T-cell (primary cell): ENCODE results near the gene MTMR2. TPM values are rescaled to one million over a fixed set of nuclear protein-coding genes. Genes with fewer than 3 reads are reported as not detected.

Experiments
- ATAC-seq, 4 experiments: fragments of 200-7000 bp in 3 of 4; fragments of 150-1000 bp in 1 of 4; cut with Tn5 transposase; replicated peaks in 1 of 4; 1 replicate in 3 of 4; 2 replicates in 1 of 4; pipeline ENCODE4 v1.10.0; 2021; ENCODE audit warnings: moderate library complexity in 3 of 4, mild to moderate bottlenecking in 2 of 4, moderate number of reproducible peaks in 1 of 4
- CTCF ChIA-PET, 2 donors: fragments of 300-600 bp; sonication (Branson Sonifier 250); formaldehyde crosslinking; loops; one replicate each; lab custom pipeline; 2022; ENCODE audit warnings: antibody characterized with exemption in 2 of 2; lab: Charles Lee
- POLR2A ChIA-PET, 2 donors: fragments of 300-600 bp; sonication (Branson Sonifier 250); formaldehyde crosslinking; loops; one replicate each; lab custom pipeline; 2022; ENCODE audit warnings: antibody characterized with exemption in 2 of 2; lab: Charles Lee
- DNase-seq, 35 experiments: peaks; one replicate each; pipeline versions ENCODE4 v3.0.0 to v3.0.0-alpha.2; 2013 to 2023
- H3K27ac ChIP-seq: one replicate; pipeline ENCODE4 v1.5.1; 2013; ENCODE audit warnings: low read length
- H3K27me3 ChIP-seq, 2 experiments: replicated peaks in 1 of 2; 1 replicate in 1 of 2; 2 replicates in 1 of 2; pipeline versions ENCODE4 v1.6.1 to v1.7.0; 2013; ENCODE audit warnings: low read length in 1 of 2, mixed read lengths in 1 of 2; ENCODE audit not compliant: control insufficient read depth in 2 of 2, insufficient read depth in 2 of 2; ENCODE audit errors: extremely low read depth in 1 of 2
- H3K36me3 ChIP-seq, 2 donors: 1 replicate in 1 of 2; 2 replicates in 1 of 2; pipeline versions ENCODE4 v1.6.1 to v1.7.0; 2013; ENCODE audit warnings: low read length in 1 of 2; ENCODE audit not compliant: control insufficient read depth in 2 of 2, insufficient read depth in 1 of 2; ENCODE audit errors: extremely low read depth in 1 of 2
- H3K4me1 ChIP-seq, 2 experiments: 1 replicate in 1 of 2; 2 replicates in 1 of 2; pipeline versions ENCODE4 v1.6.1 to v1.7.0; 2013; ENCODE audit warnings: low read length in 2 of 2, mixed read lengths in 1 of 2; ENCODE audit not compliant: insufficient read depth in 2 of 2, control insufficient read depth in 1 of 2; ENCODE audit errors: extremely low read depth in 1 of 2
- H3K4me3 ChIP-seq, 2 donors: 1 replicate in 1 of 2; 2 replicates in 1 of 2; pipeline versions ENCODE4 v1.5.1 to v1.7.0; 2013; ENCODE audit warnings: mild to moderate bottlenecking in 2 of 2, low read length in 1 of 2, moderate library complexity in 1 of 2; ENCODE audit not compliant: control insufficient read depth in 1 of 2; ENCODE audit errors: extremely low read depth in 1 of 2
- H3K9me3 ChIP-seq: 2 replicates; pipeline ENCODE4 v1.7.0; 2013
- H3K27ac Mint-ChIP-seq, 2 donors: one replicate each; pipeline ENCODE4 v1.8.0; 2020 to 2021; ENCODE audit warnings: mild to moderate bottlenecking in 2 of 2, mixed read lengths in 2 of 2
- H3K27me3 Mint-ChIP-seq, 2 donors: one replicate each; pipeline ENCODE4 v1.8.0; 2021 to 2022; ENCODE audit warnings: mixed read lengths in 2 of 2
- H3K36me3 Mint-ChIP-seq: one replicate; pipeline ENCODE4 v1.8.0; 2021; ENCODE audit warnings: mixed read lengths
- H3K4me1 Mint-ChIP-seq, 3 donors: one replicate each; pipeline ENCODE4 v1.8.0; 2020 to 2022; ENCODE audit warnings: mixed read lengths in 3 of 3, mild to moderate bottlenecking in 1 of 3
- H3K4me3 Mint-ChIP-seq, 3 donors: one replicate each; pipeline ENCODE4 v1.8.0; 2020 to 2022; ENCODE audit warnings: mild to moderate bottlenecking in 3 of 3, mixed read lengths in 3 of 3, moderate library complexity in 3 of 3
- H3K9me3 Mint-ChIP-seq, 3 donors: one replicate each; pipeline ENCODE4 v1.8.0; 2020 to 2022; ENCODE audit warnings: mixed read lengths in 3 of 3
- WGBS: methylation state at CpG from one replicate; pipeline ENCODE4 v1.1.5; 2013; ENCODE audit warnings: missing lambda C conversion rate; ENCODE audit not compliant: insufficient coverage; 5-methylcytosine and 5-hydroxymethylcytosine counted together
- total RNA-seq, 35 experiments: library from RNA in 6 of 35; stranded (reverse) in 6 of 35; fragments of 120-200 nt in 1 of 35; gene quantifications; one replicate each; pipeline versions ENCODE4 v1.2.1 to v1.2.4 and lab custom pipeline; 2013 to 2026

The MTMR2 gene
- total RNA-seq, 5 donors from 2014 or later (not counting 1 experiment from before 2014, with no cell fraction given), result 11.0 to 14.6 (median 11.6) TPM

DNA sequence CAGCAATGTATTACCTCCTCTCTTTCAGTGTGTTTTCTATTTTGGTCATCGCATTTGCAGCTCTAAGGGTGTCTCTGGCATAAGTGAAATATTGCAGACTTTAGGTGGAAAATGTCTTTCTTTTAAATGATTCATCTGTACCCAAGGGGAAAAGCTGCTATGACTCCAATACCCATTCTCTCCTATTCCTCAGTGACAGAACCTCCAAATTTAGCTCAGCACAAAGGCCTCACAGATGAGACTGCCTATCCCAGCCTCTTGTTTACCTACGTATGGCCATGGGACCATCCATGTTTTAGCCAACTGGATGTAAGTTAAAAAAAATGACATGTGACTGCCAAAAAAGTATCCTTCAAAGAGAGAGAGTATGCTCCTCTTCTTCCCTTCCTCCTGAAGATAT lies 7.9 kb downstream of the MTMR2 start:
- no peak overlapping the region for H3K4me3 Mint-ChIP-seq
- ChIA-PET CTCF (interaction anchor here in 1 of 2 donors (0.5 kb wide), 1 partner anchor 752 kb away, joined by 3 read pairs; no protein-coding TSS in a partner anchor), POLR2A (no interaction called here)
- no peaks in the 10 kb centered on the region for H3K27me3 ChIP-seq
- H3K9me3 Mint-ChIP-seq, result no peaks in the 10 kb centered on the region
- DNase-seq (no peak), ATAC-seq (no peak)
- no peaks in the 10 kb centered on the region for H3K36me3 ChIP-seq
- H3K4me1 Mint-ChIP-seq, result peaks cover 15 to 23% (median 17%) of the 10 kb centered on the region in 3 donors
- WGBS, result no CpG with 5 or more reads among the region's 2 CpGs
- no peak overlapping the region for H3K27ac ChIP-seq
- no peaks in the 10 kb centered on the region for H3K9me3 ChIP-seq
- peaks cover 14% of the 10 kb centered on the region for H3K36me3 Mint-ChIP-seq
- H3K27ac Mint-ChIP-seq, result no peak overlapping the region
- H3K4me3 ChIP-seq, result no peak overlapping the region
- no peaks in the 10 kb centered on the region for H3K4me1 ChIP-seq
- H3K27me3 Mint-ChIP-seq, result no peaks in the 10 kb centered on the region

DNA sequence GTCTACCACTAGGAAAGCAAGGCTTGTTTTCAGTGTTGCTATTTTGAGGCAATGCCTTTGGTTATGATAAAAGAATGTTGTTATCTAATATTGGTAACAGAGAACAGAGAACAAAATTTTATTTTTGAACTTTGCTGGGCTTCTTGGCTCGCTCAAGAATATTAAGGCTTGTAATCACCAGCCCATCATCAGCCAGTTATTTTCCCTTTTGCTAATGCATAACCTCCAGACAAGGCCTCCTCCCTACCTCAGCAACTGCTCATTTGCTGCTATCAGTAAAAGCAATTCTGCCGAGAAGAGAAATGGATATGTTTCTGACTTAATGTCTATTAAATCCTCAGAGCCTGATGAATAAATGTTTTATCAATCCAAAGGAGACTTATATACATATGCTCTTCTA lies 8.9 kb downstream of the MTMR2 start:
- no peak for ATAC-seq
- ChIA-PET POLR2A (no interaction called here), CTCF (no interaction called here)
- H3K9me3 Mint-ChIP-seq, result no peaks in the 10 kb centered on the region
- DNase-seq, result no peak
- Histone ChIP-seq H3K27me3 (no peaks in the 10 kb centered on the region), H3K4me1 (no peaks in the 10 kb centered on the region), H3K4me3 (no peak overlapping the region), H3K9me3 (no peaks in the 10 kb centered on the region), H3K27ac (no peak overlapping the region), H3K36me3 (no peaks in the 10 kb centered on the region)
- H3K4me1 Mint-ChIP-seq, result peaks cover 15 to 23% (median 17%) of the 10 kb centered on the region in 3 donors
- H3K4me3 Mint-ChIP-seq, result no peak overlapping the region
- H3K27ac Mint-ChIP-seq, result no peak overlapping the region
- no peaks in the 10 kb centered on the region for H3K27me3 Mint-ChIP-seq
- 100% methylated on average over 1 of the region's 2 CpGs for WGBS
- H3K36me3 Mint-ChIP-seq, result peaks cover 14% of the 10 kb centered on the region

DNA sequence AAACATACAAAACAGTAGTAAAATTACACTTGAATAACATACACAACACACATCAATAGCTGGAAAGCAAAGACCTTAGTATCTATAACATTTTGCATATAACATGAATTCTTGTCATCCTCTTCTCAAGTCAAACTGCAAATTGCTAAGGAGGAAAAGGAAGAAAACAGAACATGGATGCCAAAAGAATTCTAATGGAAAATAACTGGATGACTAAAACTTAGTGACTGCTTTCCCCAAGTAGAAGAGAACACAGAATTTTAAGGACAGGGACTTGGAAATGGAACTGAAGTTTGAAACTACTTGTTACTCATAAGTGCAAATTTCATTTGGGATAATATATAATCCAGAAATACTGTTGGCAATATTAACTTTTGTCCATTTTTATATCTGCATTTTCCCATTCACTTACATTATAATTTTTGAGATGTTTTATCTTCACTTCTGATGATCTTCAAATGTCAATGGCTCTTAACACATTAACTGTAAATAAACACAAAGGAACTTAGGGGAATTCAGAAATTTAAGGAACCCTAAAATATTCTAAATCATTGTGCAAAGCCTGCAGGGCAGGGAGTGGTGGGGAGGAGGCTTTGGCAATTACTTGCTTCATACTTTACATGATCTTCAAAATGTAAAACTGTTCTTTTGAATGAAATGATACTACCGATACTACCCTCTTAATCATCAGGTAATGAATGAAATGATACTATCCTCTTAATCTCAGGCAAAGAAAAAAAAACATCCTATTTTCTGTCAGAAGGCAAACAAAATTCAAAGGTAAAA lies 9.9 kb downstream of the MTMR2 start:
- WGBS, result no CpG with 5 or more reads among the region's 1 CpG
- ChIA-PET POLR2A (no interaction called here), CTCF (no interaction called here)
- peaks cover 17 to 23% (median 19%) of the 10 kb centered on the region in 3 donors for H3K4me1 Mint-ChIP-seq
- no peak for ATAC-seq
- no peak for DNase-seq
- no peaks in the 10 kb centered on the region for H3K27me3 ChIP-seq
- H3K9me3 Mint-ChIP-seq, result no peaks in the 10 kb centered on the region
- H3K4me3 ChIP-seq, result no peak overlapping the region
- H3K36me3 ChIP-seq, result no peaks in the 10 kb centered on the region
- no peak overlapping the region for H3K27ac ChIP-seq
- H3K4me3 Mint-ChIP-seq, result no peak overlapping the region
- no peaks in the 10 kb centered on the region for H3K27me3 Mint-ChIP-seq
- H3K27ac Mint-ChIP-seq, result no peak overlapping the region
- H3K4me1 ChIP-seq, result no peaks in the 10 kb centered on the region
- peaks cover 14% of the 10 kb centered on the region for H3K36me3 Mint-ChIP-seq
- no peaks in the 10 kb centered on the region for H3K9me3 ChIP-seq

DNA sequence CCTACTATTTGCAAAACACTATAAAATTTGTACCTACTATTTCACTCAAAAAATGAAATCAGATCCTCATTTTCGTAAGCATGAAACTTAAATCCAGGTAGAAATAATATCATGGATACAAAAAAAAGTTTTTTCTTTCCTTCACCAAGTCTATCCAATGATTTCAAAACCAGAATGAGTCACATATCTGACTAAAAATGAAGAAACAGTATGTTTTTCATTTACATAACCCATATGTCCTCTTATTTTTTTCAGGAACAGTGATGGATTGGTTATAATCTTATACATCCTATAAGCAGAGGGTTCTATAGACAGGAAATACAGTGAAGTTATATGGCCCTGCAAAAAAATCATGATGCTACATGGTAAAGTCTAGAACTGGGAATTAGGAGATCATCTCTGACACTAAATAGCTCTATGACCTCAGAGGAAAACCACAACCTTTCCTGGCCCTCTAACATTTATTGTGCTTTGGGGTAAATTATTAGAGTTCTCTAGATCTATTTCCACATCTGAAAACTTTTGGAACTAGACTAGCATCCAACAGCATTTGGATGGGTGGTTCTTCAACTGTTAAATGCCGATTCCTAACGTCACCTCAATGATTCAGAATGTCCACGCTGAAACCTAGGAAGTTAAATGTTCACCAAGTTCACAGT lies 10.9 kb downstream of the MTMR2 start:
- H3K9me3 ChIP-seq, result no peaks in the 10 kb centered on the region
- WGBS, result 100% methylated on average over 2 of the region's 4 CpGs
- Mint-ChIP-seq H3K27me3 (no peaks in the 10 kb centered on the region), H3K4me1 (peaks cover 22 to 26% (median 24%) of the 10 kb centered on the region in 3 donors), H3K9me3 (no peaks in the 10 kb centered on the region), H3K4me3 (no peak overlapping the region), H3K27ac (no peak overlapping the region), H3K36me3 (peaks cover 18% of the 10 kb centered on the region)
- no peaks in the 10 kb centered on the region for H3K4me1 ChIP-seq
- ATAC-seq, result no peak
- POLR2A ChIA-PET, result no interaction called here
- DNase-seq, result no peak
- no peaks in the 10 kb centered on the region for H3K27me3 ChIP-seq
- H3K27ac ChIP-seq, result no peak overlapping the region
- CTCF ChIA-PET, result no interaction called here
- H3K36me3 ChIP-seq, result no peaks in the 10 kb centered on the region
- no peak overlapping the region for H3K4me3 ChIP-seq

DNA sequence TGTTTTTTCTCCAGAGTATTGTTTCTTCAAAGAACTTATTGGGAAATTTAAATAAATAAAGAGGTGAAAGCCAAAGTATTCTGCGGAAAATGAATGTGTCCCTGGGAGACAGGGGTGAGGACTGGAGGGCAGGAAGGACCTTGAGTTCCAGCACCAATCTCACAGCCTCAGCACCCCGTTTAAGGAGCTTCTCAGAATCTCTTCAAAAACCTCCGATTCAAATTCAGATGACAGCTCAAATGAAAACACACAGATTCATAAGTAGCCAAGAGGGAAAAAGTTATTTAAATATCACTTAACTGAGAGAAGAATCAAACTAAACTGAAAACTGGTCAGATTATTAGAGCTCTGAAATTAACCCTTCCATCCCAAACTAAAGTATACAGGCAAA lies 12.5 kb downstream of the MTMR2 start:
- Histone ChIP-seq H3K36me3 (no peaks in the 10 kb centered on the region), H3K27me3 (no peaks in the 10 kb centered on the region), H3K27ac (no peak overlapping the region), H3K4me1 (no peaks in the 10 kb centered on the region), H3K4me3 (no peak overlapping the region), H3K9me3 (no peaks in the 10 kb centered on the region)
- WGBS, result no CpG with 5 or more reads among the region's 3 CpGs
- ATAC-seq (no peak), DNase-seq (no peak)
- Mint-ChIP-seq H3K4me1 (peaks cover 30 to 35% (median 32%) of the 10 kb centered on the region in 3 donors), H3K4me3 (no peak overlapping the region), H3K27me3 (no peaks in the 10 kb centered on the region), H3K9me3 (no peaks in the 10 kb centered on the region), H3K27ac (no peak overlapping the region), H3K36me3 (peaks cover 23% of the 10 kb centered on the region)
- CTCF ChIA-PET, result interaction anchor here in 1 of 2 donors (0.6 kb wide), 1 partner anchor 308 kb away, joined by 3 read pairs; no protein-coding TSS in a partner anchor
- POLR2A ChIA-PET, result no interaction called here

DNA sequence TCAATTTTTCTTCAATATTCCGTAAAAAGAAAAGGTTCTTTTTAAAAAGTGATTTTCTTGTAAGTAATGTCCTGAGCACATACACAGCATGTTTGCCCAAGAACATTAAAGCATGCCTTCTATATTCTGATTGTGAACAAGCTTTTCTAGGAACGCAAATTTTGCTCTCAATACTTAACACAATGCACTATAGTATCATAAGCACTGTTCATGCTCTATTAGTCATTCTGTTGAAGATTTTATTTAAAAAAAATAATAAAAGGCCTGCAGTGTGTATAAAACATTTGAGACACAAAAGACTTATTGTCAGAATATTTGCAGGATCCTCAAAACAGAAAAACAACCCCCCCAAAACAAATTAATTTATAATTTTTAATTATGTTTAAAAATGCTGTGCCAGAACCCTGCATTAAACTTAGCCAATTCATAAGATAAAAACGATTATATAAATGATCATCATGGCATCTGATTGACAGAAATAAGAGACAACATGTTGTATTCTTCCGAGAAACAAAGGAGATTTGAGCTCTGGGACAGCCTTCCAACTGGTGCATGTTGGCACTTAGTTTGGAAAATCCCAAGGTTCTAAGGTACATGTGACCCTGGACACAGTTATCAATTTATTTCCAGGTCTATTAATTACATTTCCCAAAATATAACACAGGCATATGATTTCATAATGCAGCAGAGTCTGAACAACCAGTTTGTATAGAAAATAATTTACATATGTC lies 13.1 kb downstream of the MTMR2 start:
- H3K4me3 ChIP-seq, result no peak overlapping the region
- peaks cover 30 to 35% (median 34%) of the 10 kb centered on the region in 3 donors for H3K4me1 Mint-ChIP-seq
- H3K9me3 ChIP-seq, result no peaks in the 10 kb centered on the region
- no peaks in the 10 kb centered on the region for H3K4me1 ChIP-seq
- ChIA-PET POLR2A (no interaction called here), CTCF (interaction anchor here in 1 of 2 donors (0.6 kb wide), 1 partner anchor 309 kb away, joined by 3 read pairs; no protein-coding TSS in a partner anchor)
- no peak for DNase-seq
- H3K9me3 Mint-ChIP-seq, result no peaks in the 10 kb centered on the region
- ATAC-seq, result no peak
- peaks cover 25% of the 10 kb centered on the region for H3K36me3 Mint-ChIP-seq
- no peak overlapping the region for H3K4me3 Mint-ChIP-seq
- no peaks in the 10 kb centered on the region for H3K36me3 ChIP-seq
- 94% methylated on average over 2 of the region's 4 CpGs for WGBS
- no peak overlapping the region for H3K27ac ChIP-seq
- no peak overlapping the region for H3K27ac Mint-ChIP-seq
- no peaks in the 10 kb centered on the region for H3K27me3 ChIP-seq
- H3K27me3 Mint-ChIP-seq, result no peaks in the 10 kb centered on the region
